Kidney tubule cell (primary cell): ENCODE measurements around the gene GADL1.

Experiments used
- DNase-seq: peaks from one replicate; pipeline ENCODE4 v3.0.0-alpha.2; 2018; ENCODE audit warnings: low spot score

The GADL1 gene

GRCh38 chr3:30894521-30895251 lies at the start of gene GADL1:
Gene GADL1 (minus strand): TSS chr3:30894661. CDS start chr3:30894614, 47 bp downstream.
- peak; percentile 21 for DNase-seq

- no peak for DNase-seq
These were observed 49.7 kb upstream of the GADL1 start for GRCh38 chr3:30944124-30944523.

GRCh38 chr3:30943206-30943605 lies 48.7 kb upstream of the GADL1 start:
- no peak for DNase-seq

- DNase-seq: no peak
These were observed 46.9 kb upstream of the GADL1 start for GRCh38 chr3:30941342-30941741.

- DNase-seq: no peak
These were observed 46.3 kb upstream of the GADL1 start for GRCh38 chr3:30940740-30941139.

- peak; percentile 34 for DNase-seq
These were observed 39.7 kb upstream of the GADL1 start for GRCh38 chr3:30934208-30934550.

GRCh38 chr3:30933478-30934207 lies 39.2 kb upstream of the GADL1 start:
- DNase-seq: no peak

GRCh38 chr3:30932513-30933098 lies 38.1 kb upstream of the GADL1 start:
- DNase-seq: no peak

GRCh38 chr3:30924763-30925162 lies 30.3 kb upstream of the GADL1 start:
- DNase-seq: no peak

- DNase-seq: no peak
These were observed 25.1 kb upstream of the GADL1 start for GRCh38 chr3:30919564-30919963.

- no peak for DNase-seq
These were observed 24.3 kb upstream of the GADL1 start for GRCh38 chr3:30918761-30919160.

- no peak for DNase-seq
These were observed 21.3 kb upstream of the GADL1 start for GRCh38 chr3:30915782-30916181.

- no peak for DNase-seq
These were observed 20.2 kb upstream of the GADL1 start for GRCh38 chr3:30914696-30915095.

- no peak for DNase-seq
These were observed 18.7 kb upstream of the GADL1 start for GRCh38 chr3:30913176-30913575.

- no peak for DNase-seq
These were observed 17.8 kb upstream of the GADL1 start for GRCh38 chr3:30912301-30912700.

GRCh38 chr3:30908456-30909037 lies 14.1 kb upstream of the GADL1 start:
- no peak for DNase-seq

- peak; percentile 15 for DNase-seq
These were observed 10.5 kb upstream of the GADL1 start for GRCh38 chr3:30904996-30905395.

- no peak for DNase-seq
These were observed 868 bp upstream of the GADL1 start for GRCh38 chr3:30895329-30895728.

- DNase-seq: no peak
These were observed 659 bp downstream of the GADL1 start for GRCh38 chr3:30893678-30894325.

GRCh38 chr3:30890907-30891306 lies 3.6 kb downstream of the GADL1 start:
- DNase-seq: no peak

- DNase-seq: peak; percentile 85
These were observed 7.6 kb downstream of the GADL1 start for GRCh38 chr3:30886888-30887287.

- DNase-seq: no peak
These were observed 15.6 kb downstream of the GADL1 start for GRCh38 chr3:30878862-30879261.
